Neural crest cell (in vitro differentiated cells): ENCODE data around the gene CXCL16. TPM values are rescaled to one million over a fixed set of nuclear protein-coding genes. Genes with fewer than 3 reads are reported as not detected.

Experiments used
- DNase-seq: peaks from one replicate; pipeline ENCODE4 v3.0.0; 2021; ENCODE audit warnings: low read depth, mixed read lengths, low spot score
- H3K27ac Mint-ChIP-seq: one replicate; pipeline ENCODE4 v1.8.0; 2021; ENCODE audit warnings: mild to moderate bottlenecking, mixed read lengths; ENCODE audit not compliant: unreplicated experiment
- H3K27me3 Mint-ChIP-seq: 2 replicates; pipeline ENCODE4 v1.8.0; 2021; ENCODE audit warnings: low read depth, mild to moderate bottlenecking, mixed read lengths
- H3K36me3 Mint-ChIP-seq: 2 replicates; pipeline ENCODE4 v1.8.0; 2021; ENCODE audit warnings: low read depth, mild to moderate bottlenecking, mixed read lengths
- H3K4me1 Mint-ChIP-seq: 2 replicates; pipeline ENCODE4 v1.8.0; 2021; ENCODE audit warnings: mixed read lengths
- H3K4me3 Mint-ChIP-seq: one replicate; pipeline ENCODE4 v1.8.0; 2021; ENCODE audit warnings: mild to moderate bottlenecking, mixed read lengths
- H3K9me3 Mint-ChIP-seq: 2 replicates; pipeline ENCODE4 v1.8.0; 2021; ENCODE audit warnings: mixed read lengths
- total RNA-seq: library from RNA; stranded (reverse); gene quantifications from 2 replicates; pipeline ENCODE4 v1.2.1, GENCODE V29; 2021
- TF ChIP-seq, protein P1 (sequence below): fragments of 200-600 bp; sonication (generic); conservative IDR thresholded peaks from 2 replicates; pipeline ENCODE4 v1.5.0; 2021; ENCODE audit warnings: antibody characterized with exemption, mild to moderate bottlenecking

Gene CXCL16
- total RNA-seq, 1 donor from 2014 or later: not detected

DNA sequence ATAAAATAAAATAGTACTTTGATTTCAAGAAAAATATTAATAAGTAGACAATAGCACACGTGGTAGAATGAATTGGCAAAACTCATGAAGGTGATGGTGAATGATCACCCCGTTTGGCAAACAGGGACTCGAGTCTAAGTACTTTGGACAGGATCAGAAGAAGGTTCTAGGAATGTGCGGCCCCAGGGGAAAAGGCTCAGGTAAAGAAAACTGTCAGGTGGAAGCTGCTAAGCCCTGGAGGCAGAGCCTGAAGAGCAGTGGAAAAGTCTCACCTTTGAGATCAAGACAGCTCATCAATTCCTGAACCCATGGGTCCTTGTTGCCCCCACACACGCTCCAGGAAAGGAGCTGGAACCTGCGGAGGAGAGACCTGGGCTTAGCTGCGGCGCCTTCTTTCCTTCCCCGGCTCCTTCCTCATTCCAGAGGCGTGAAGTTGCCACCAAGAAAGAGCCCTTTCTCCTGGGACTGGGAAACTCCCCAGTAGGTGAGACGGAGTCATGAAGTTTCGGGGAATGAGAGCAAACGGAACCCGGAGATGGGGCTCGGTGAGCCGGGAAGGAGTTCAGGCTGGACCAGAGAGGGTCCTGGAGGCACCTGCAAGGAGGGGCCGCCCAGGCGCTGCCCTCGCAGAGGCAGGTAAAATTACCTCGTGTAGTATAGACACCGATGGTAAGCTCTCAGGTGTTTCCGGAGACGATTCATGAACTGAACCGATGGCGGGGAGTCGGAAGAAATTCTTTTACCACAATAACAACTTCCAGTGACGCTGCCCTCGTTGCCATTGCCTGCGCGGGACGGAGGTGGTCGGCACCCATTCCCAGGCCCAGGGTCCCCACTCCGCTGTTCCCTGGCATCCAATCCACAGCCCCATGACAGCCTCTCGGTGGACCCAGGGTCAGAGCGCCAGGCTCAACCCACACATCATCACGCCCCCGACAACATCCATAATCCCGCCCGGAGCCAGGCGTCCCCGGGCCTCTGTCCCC is 1.3 kb downstream of the CXCL16 start:
- Mint-ChIP-seq H3K27me3 (peaks cover 90% of the 10 kb centered on the region), H3K9me3 (no peaks in the 10 kb centered on the region), H3K36me3 (no peaks in the 10 kb centered on the region), H3K27ac (no peak overlapping the region), H3K4me1 (peaks cover 13% of the 10 kb centered on the region), H3K4me3 (peak overlapping the region; percentile 81)
- TF ChIP-seq, protein P1, sequence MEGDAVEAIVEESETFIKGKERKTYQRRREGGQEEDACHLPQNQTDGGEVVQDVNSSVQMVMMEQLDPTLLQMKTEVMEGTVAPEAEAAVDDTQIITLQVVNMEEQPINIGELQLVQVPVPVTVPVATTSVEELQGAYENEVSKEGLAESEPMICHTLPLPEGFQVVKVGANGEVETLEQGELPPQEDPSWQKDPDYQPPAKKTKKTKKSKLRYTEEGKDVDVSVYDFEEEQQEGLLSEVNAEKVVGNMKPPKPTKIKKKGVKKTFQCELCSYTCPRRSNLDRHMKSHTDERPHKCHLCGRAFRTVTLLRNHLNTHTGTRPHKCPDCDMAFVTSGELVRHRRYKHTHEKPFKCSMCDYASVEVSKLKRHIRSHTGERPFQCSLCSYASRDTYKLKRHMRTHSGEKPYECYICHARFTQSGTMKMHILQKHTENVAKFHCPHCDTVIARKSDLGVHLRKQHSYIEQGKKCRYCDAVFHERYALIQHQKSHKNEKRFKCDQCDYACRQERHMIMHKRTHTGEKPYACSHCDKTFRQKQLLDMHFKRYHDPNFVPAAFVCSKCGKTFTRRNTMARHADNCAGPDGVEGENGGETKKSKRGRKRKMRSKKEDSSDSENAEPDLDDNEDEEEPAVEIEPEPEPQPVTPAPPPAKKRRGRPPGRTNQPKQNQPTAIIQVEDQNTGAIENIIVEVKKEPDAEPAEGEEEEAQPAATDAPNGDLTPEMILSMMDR: no peak
- DNase-seq: no peak

DNA sequence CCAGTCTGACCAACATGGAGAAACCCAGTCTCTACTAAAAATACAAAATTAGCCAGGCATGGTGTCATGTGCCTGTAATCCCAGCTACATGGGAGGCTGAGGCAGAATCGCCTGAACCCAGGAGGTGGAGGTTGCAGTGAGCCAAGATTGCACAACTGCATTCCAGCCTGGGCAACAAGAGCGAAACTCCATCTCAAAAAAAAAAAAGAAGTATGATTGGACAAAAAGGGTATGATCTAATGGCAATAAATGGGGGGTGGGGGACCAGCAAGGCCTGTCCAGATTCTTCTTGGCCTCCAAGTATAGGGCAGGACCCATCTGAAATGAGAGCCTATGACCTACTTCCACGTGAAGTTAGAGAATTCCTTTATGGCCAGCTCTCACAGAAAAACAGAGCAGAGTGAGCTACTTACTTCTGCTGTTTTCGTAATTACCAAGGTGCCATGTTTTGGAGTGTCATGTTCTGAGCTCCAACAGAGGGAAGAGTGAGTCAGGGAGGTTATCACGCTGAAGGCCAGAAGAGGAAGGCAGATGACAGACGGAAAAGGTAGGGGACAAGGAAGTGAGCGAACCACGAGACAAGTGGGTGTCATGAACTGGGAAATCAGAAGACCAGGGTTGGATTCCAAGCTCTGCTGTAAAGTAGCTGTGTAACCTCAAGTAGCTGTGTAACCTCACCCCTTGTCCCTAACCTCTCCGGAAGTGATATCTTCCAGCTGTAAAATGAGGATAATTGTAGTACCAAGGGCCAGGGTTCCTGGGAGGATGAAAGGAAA is 3.7 kb downstream of the CXCL16 start:
- H3K9me3 Mint-ChIP-seq: no peaks in the 10 kb centered on the region
- peaks cover 73% of the 10 kb centered on the region for H3K27me3 Mint-ChIP-seq
- TF ChIP-seq, protein P1: no peak
- DNase-seq: no peak
- peaks cover 21% of the 10 kb centered on the region for H3K4me1 Mint-ChIP-seq
- H3K36me3 Mint-ChIP-seq: no peaks in the 10 kb centered on the region
- peak overlapping the region; percentile 61 for H3K4me3 Mint-ChIP-seq
- H3K27ac Mint-ChIP-seq: no peak overlapping the region

DNA sequence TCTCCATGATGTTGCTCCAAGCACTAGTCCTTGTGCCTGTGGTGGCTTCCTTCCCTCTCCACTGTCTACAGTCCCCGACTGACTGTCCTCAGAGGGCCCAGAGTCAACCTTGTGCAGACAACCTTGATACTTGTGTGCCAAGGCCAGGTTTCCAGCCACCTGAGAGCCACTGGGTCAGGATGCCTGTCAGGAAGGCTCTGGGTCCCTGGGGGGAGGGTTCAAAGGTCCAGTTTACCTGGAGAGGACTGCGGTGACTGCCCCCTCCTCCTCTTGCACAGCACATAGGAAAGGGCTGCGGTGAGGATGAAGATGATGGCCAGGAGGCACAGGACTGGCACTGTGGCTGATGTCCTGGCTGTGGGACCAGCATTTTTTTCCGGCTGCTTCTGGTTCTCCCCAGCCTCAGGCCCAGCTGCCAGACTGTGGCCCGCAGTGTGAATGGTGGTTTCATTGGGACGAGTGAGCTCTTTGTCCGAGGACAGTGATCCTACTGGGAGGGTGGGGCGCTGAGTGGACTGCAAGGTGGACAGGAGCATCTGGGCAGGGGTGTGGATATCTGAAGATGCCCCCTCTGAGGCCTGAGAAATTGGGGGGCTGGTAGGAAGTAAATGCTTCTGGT is 4.8 kb downstream of the CXCL16 start:
- Mint-ChIP-seq H3K4me3 (peak overlapping the region; percentile 36), H3K27ac (no peak overlapping the region), H3K9me3 (no peaks in the 10 kb centered on the region), H3K36me3 (no peaks in the 10 kb centered on the region), H3K4me1 (peaks cover 22% of the 10 kb centered on the region), H3K27me3 (peaks cover 62% of the 10 kb centered on the region)
- DNase-seq: no peak
- TF ChIP-seq, protein P1: no peak

DNA sequence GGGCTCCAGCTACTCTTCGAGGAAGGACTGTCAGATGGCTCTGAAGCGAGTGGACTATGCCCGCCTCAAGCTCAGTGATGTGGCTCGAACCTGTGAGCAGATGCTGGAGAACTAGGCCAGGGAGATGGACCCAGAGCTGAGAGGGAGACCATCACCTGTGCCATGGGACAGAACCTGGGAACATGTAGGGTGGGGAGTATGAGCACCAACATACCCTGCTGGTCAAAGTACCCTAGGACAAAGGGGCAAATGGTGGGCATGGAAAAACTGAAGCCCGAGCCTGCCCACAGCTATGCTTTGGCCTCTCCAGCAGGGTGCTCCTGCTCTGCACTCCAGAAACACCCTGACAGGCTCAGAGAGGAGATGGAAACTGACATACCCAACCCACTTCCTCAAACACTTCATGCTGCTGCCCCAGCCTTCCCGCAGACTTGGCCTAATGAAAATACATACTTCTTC is 6.6 kb downstream of the CXCL16 start:
- Mint-ChIP-seq H3K27me3 (peaks cover 48% of the 10 kb centered on the region), H3K4me3 (peak overlapping the region; percentile 24)
- DNase-seq: no peak

More for the DNA sequence above, 6.6 kb downstream of the CXCL16 start:
- Mint-ChIP-seq H3K4me1 (peaks cover 15% of the 10 kb centered on the region), H3K9me3 (no peaks in the 10 kb centered on the region), H3K27ac (no peak overlapping the region), H3K36me3 (no peaks in the 10 kb centered on the region)
- TF ChIP-seq, protein P1: no peak
